HepG2 (cell line): Measurements from ENCODE around the gene ENC1.

Experiments
- ELF4 ChIP-seq: sonication (generic); formaldehyde crosslinking; IDR thresholded peaks from 2 replicates; pipeline ENCODE4 v1.5.0; 2020; ENCODE audit warnings: missing genetic modification reagents, mild to moderate bottlenecking, moderate library complexity, borderline replicate concordance
- HDAC1 ChIP-seq: sonication (generic); formaldehyde crosslinking; IDR thresholded peaks from 2 replicates; pipeline ENCODE4 v1.5.1; 2020; ENCODE audit warnings: mild to moderate bottlenecking, missing genetic modification reagents
- MXI1 ChIP-seq: IDR thresholded peaks from 3 replicates; pipeline ENCODE4 v1.6.1; 2012; ENCODE audit warnings: low read depth, low read length, inconsistent platforms, borderline replicate concordance
- NFYB ChIP-seq: sonication (generic); formaldehyde crosslinking; IDR thresholded peaks from 2 replicates; pipeline ENCODE4 v1.4.0; 2020; ENCODE audit warnings: missing genetic modification reagents
- NR2C2 ChIP-seq: sonication (generic); formaldehyde crosslinking; IDR thresholded peaks from 2 replicates; pipeline ENCODE4 v1.4.0; 2020; ENCODE audit warnings: missing genetic modification reagents, mild to moderate bottlenecking, moderate library complexity, borderline replicate concordance
- ZBTB49 ChIP-seq: sonication (generic); formaldehyde crosslinking; IDR thresholded peaks from 2 replicates; pipeline ENCODE4 v1.4.0; 2020; ENCODE audit warnings: missing genetic modification reagents, borderline replicate concordance
- ZNF747 ChIP-seq: sonication (generic); formaldehyde crosslinking; IDR thresholded peaks from 2 replicates; pipeline ENCODE4 v1.8.1; 2023; ENCODE audit warnings: missing genetic modification reagents, mild to moderate bottlenecking, borderline replicate concordance
- TF ChIP-seq, protein P1 (sequence below): sonication (generic); formaldehyde crosslinking; IDR thresholded peaks from 2 replicates; pipeline ENCODE4 v1.4.0; 2020; ENCODE audit warnings: missing genetic modification reagents
- TF ChIP-seq, protein P2 (sequence below): sonication (generic); formaldehyde crosslinking; IDR thresholded peaks from 2 replicates; pipeline ENCODE4 v1.4.0; 2020; ENCODE audit warnings: missing genetic modification reagents

GRCh38 chr5:74582853-74583252 lies 57.7 kb downstream of the ENC1 start:
- no peak for TF ChIP-seq HDAC1 (CRISPR knock-in tag)
- TF ChIP-seq, protein P1, sequence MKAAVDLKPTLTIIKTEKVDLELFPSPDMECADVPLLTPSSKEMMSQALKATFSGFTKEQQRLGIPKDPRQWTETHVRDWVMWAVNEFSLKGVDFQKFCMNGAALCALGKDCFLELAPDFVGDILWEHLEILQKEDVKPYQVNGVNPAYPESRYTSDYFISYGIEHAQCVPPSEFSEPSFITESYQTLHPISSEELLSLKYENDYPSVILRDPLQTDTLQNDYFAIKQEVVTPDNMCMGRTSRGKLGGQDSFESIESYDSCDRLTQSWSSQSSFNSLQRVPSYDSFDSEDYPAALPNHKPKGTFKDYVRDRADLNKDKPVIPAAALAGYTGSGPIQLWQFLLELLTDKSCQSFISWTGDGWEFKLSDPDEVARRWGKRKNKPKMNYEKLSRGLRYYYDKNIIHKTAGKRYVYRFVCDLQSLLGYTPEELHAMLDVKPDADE (CRISPR knock-in tag) = no peak
- TF ChIP-seq, protein P2, sequence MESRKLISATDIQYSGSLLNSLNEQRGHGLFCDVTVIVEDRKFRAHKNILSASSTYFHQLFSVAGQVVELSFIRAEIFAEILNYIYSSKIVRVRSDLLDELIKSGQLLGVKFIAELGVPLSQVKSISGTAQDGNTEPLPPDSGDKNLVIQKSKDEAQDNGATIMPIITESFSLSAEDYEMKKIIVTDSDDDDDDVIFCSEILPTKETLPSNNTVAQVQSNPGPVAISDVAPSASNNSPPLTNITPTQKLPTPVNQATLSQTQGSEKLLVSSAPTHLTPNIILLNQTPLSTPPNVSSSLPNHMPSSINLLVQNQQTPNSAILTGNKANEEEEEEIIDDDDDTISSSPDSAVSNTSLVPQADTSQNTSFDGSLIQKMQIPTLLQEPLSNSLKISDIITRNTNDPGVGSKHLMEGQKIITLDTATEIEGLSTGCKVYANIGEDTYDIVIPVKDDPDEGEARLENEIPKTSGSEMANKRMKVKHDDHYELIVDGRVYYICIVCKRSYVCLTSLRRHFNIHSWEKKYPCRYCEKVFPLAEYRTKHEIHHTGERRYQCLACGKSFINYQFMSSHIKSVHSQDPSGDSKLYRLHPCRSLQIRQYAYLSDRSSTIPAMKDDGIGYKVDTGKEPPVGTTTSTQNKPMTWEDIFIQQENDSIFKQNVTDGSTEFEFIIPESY (CRISPR knock-in tag) = no peak
- TF ChIP-seq ZNF747 (CRISPR knock-in tag) = no peak
- no peak for TF ChIP-seq NFYB (CRISPR knock-in tag)
- TF ChIP-seq ELF4 = no peak
- TF ChIP-seq ZBTB49 = no peak
- TF ChIP-seq MXI1 = no peak
- TF ChIP-seq NR2C2 = no peak
